Ovary (tissue), 3 donors: ENCODE data around the gene CERS6.

ENCODE experiments used
- EP300 ChIP-seq: sonication (generic); formaldehyde crosslinking; IDR thresholded peaks from one replicate; pipeline ENCODE4 v1.6.1; 2017; ENCODE audit warnings: antibody characterized with exemption
- POLR2A ChIP-seq: fragments of 450-650 bp; IDR thresholded peaks from one replicate; pipeline ENCODE4 v1.6.1; 2017; ENCODE audit warnings: antibody characterized with exemption, mild to moderate bottlenecking, moderate library complexity
- TF ChIP-seq, protein P1 (sequence below), 3 donors: fragments of 450-650 bp in 2 of 3; fragments of 200-600 bp in 1 of 3; IDR thresholded peaks; one replicate each; pipeline versions ENCODE4 v1.5.1 to v1.8.0; 2016 to 2022; ENCODE audit warnings: antibody characterized with exemption in 3 of 3, mild to moderate bottlenecking in 1 of 3
- donor health status: DM: no; HTN: no; CAD: no.

DNA sequence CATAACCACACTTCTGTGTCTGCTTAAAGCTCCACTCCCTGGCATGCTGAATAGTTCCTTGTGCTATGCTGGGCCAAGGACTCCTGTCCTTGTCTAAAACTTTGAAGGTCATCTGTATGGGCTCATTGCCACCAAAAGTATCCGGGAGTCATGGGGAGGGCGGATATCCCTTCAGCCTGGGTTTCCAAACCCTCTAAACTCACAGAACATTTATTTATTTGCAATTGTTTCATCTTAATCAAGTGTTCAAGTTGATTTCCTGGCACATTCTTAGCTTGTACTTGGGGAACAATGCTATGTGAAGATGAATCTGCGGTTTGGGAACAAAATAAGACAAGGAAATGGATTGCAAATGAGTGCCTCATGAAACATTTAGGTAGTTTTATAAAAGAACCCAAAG, 348.1 kb downstream of the CERS6 start:
- no peak for TF ChIP-seq POLR2A
- TF ChIP-seq, protein P1, sequence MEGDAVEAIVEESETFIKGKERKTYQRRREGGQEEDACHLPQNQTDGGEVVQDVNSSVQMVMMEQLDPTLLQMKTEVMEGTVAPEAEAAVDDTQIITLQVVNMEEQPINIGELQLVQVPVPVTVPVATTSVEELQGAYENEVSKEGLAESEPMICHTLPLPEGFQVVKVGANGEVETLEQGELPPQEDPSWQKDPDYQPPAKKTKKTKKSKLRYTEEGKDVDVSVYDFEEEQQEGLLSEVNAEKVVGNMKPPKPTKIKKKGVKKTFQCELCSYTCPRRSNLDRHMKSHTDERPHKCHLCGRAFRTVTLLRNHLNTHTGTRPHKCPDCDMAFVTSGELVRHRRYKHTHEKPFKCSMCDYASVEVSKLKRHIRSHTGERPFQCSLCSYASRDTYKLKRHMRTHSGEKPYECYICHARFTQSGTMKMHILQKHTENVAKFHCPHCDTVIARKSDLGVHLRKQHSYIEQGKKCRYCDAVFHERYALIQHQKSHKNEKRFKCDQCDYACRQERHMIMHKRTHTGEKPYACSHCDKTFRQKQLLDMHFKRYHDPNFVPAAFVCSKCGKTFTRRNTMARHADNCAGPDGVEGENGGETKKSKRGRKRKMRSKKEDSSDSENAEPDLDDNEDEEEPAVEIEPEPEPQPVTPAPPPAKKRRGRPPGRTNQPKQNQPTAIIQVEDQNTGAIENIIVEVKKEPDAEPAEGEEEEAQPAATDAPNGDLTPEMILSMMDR (IDR thresholded peaks at IDR 0.05) = no peak
- no peak for TF ChIP-seq EP300
